NCI-H2171 (cell line): ENCODE data around the gene MAN1A1.

ENCODE experiments used
- DNase-seq: peaks from one replicate; lab custom pipeline; 2025; lab: John Stamatoyannopoulos, UW

The MAN1A1 gene

DNA sequence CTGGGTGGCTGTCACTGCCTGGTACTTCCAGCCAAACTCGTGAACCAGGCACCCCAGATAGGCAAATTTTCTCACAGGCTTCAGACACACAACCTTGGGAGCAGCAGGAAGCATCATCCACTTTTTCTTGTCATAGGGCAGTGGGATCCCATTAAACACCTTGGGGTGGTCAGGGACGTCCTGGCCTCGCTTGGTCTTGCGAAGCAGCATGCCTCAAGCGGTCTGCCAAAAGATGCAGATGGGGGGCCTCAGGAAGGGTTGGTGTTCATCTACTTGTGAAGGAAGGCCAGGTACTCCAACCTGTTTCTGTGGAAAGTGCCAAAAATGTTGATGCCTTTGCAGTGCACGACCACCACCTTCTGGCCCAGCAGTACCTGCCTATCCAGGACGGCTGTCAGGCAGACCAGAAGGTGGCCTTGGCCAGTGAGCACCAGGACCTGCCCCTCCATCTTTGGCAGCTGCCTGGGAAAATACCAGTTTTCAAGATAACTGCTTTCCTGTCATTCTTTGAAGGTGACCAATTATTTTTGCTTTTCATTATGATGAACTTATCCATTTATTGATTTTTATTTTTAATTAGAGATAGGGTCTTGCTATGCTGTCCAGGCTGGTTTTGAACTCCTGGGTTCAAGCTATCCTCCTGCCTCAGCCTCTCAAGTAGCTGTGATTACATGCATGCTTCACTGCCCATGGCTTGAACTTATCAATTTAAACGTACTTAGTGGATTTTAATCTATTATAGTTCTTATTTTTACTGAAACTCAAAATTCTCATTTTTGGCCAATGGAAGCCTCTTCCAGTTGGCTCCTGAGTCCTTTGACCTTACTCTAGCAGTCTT is 80.1 kb downstream of the MAN1A1 start:
- DNase-seq = no peak

GRCh38 chr6:119267126-119267905 is 82.2 kb downstream of the MAN1A1 start:
- no peak for DNase-seq

DNA sequence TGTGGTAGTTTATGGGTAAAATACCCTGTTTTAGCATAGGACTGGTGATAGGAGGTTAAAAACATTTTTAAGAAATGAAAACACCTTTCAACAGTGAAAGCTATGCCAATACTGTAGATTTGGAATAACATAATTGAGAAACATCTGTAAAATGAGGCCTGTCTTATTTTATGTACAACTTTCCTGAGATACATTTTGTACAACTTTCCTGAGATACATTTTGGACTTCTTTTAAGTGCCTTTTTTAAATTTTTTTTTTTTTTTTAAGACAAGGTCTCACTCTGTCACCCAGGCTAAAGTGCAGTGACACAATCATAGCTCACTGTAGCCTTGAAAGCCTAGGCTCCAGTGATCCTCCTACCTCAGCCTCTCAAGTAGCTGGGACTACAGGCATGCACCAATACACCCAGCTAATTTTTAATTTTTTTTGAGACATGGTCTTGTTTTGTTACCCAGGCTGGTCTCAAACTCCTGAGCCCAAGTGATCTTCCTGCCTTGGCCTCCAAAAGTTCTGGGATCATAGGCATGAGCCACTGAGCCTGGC is 84.6 kb downstream of the MAN1A1 start:
- DNase-seq = no peak

- DNase-seq = no peak
Measured at GRCh38 chr6:119262612-119263011, 86.9 kb downstream of the MAN1A1 start.

- DNase-seq = peak; percentile 12
Measured at GRCh38 chr6:119261944-119262284, 87.6 kb downstream of the MAN1A1 start.

DNA sequence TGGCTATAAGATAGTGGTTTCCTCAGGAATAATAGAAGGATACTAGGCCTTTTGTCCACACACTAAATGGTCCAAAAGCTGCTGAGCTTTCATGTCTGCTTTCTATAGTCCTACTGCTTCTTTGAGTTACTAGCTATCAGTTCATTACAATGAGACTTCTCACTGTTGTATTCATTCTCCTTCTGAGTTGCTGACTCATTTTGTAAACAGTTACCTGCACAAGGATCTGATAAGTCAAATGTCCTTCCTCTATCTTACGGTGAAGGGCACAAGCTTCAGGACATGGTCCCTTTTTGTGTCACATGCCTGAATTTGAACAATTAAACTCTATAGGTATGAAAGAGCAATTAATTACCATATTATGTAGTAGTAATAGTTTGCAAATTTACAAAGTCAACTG is 90.5 kb downstream of the MAN1A1 start:
- DNase-seq = no peak

GRCh38 chr6:119257726-119258125 is 91.8 kb downstream of the MAN1A1 start:
- DNase-seq = no peak

DNA sequence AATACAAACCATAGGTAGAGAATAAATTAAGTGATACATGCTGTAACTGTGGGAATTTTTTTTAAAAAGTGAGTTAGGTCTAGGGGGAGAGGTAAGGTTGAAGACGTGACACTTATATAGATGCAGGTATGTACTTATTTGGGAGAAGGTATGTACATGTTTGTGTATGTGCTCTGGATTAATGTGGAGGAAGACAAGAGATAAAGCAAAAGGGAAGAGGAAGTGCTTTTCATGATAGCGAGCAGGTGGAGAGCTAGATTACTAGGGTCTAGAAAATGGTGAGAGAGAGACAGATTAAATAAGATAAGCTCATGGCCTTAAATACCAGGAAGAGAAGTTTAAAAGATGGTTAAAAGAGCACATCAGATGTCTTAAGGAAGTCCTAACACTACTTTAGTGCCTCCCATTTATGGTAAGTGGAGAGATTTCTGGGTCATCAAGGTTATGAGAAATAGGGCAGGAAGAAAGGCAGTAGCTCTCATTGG is 92.5 kb downstream of the MAN1A1 start:
- no peak for DNase-seq

- DNase-seq = no peak
Measured at GRCh38 chr6:119256392-119256791, 93.2 kb downstream of the MAN1A1 start.

- DNase-seq = no peak
Measured at GRCh38 chr6:119255492-119255891, 94.1 kb downstream of the MAN1A1 start.

DNA sequence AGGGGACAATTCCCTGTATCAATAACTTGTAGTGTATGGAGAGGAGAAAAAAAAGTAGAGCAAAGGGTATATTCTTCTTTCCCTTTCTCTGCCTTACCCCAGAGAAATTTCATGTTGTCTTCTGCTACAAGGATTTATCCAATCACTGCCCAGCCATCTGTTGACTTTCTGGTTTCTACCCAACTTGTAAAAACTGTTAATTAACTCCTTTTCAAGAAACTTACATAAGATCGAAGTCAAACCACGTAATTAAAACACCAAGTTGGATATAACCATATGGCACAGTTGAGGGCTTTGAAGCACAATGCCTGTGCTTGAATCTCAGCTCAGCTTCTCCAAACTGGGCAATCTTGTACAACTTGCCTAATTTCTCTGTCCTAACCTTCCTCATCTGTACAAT is 99.5 kb downstream of the MAN1A1 start:
- peak; percentile 25 for DNase-seq

DNA sequence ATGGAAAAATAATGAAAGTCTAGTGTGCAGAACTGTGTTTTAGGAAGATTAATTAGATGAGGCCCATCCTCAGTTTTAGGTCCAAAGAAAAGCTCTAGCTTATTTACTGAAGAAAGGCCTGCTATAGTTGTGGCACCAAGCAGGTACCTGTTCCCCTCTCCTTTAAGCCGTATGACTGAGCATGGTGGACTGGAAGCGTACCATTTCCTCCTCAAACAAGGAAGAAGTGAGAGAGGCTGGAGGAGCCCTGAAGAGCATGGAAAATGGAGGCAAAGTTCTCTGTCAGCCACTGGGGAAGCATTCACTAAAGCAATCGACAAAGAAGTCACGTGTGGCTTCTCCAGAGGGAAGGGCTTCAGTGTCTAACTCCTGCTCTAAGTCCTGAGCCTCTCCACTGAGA is 100.2 kb downstream of the MAN1A1 start:
- DNase-seq = no peak

DNA sequence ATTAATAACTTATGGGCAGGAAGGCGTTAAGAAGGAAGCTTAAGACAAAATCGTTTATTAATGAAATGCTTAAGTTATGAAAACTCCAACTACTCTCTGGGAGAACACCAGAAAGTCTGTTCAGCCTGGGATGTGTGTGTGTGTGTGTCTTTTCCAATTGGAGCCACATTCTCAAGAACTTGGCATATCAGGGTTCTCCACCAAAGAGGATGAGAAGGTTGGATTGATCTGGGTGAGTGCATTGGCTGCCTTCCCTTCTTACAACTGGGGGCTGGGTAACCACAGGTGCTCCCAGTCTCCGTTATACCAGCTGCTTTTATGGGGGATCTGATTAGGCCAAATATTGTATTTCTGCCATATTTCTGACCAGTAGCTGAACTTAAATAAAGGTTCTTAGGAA is 102.1 kb downstream of the MAN1A1 start:
- no peak for DNase-seq

- no peak for DNase-seq
Measured at GRCh38 chr6:119243657-119244056, 105.9 kb downstream of the MAN1A1 start.

DNA sequence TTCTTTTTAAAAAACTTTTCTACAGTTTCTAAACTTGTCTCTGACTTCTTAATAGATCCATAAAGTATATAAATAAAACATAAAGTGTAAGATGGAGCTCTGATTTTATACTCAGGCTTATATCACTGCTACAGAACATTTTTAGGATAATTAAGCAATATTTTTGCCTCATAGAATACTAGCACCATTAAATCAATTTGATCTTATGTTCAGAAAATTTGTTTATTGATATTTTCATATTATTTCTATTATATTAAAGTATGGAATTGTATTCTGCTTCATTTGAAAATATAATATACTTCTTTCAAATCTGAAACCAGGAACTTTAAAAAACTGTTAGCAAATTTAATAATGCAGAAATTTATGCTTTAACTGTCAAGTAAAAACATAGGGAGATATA is 106.5 kb downstream of the MAN1A1 start:
- DNase-seq = no peak

DNA sequence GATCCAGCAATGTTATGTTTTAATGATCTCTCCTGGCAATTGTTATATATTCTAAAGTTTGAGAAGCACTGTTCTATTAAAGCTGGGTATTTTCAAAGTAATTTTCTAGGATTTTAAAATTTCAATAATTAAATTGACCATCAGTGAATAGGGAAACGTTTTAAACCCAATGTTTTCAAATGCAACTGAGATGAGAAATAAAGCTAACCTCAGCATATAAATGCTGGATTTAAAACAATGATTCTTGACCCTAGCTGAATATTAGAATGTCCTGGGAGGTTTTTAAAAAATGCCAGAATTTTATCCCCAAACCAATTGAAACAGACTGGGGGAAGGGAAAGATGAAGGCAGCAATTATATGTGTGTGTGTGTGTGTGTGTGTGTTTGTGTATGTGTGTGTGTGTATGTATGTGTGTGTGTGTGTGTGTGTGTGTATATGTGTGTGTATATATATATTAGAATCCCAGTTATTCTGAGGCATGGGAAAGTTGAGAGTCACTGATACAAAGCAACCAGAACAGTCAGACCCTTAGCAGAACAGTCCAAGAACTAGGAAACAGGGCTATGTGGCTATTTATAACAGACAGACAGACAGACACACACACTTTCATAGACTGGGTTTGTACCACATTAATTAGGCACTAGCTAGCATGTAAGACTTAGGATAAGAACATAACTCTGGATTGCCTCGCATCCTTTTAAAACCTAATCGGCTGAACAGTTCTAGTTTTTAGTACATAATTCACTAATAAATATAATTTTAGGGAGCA is 107.8 kb downstream of the MAN1A1 start:
- no peak for DNase-seq

GRCh38 chr6:119241111-119241465 is 108.5 kb downstream of the MAN1A1 start:
- DNase-seq = no peak

GRCh38 chr6:119240257-119241110 is 109.1 kb downstream of the MAN1A1 start:
- no peak for DNase-seq

GRCh38 chr6:119237177-119237715 is 112.3 kb downstream of the MAN1A1 start:
- DNase-seq = no peak

- no peak for DNase-seq
Measured at GRCh38 chr6:119234941-119235340, 114.6 kb downstream of the MAN1A1 start.

DNA sequence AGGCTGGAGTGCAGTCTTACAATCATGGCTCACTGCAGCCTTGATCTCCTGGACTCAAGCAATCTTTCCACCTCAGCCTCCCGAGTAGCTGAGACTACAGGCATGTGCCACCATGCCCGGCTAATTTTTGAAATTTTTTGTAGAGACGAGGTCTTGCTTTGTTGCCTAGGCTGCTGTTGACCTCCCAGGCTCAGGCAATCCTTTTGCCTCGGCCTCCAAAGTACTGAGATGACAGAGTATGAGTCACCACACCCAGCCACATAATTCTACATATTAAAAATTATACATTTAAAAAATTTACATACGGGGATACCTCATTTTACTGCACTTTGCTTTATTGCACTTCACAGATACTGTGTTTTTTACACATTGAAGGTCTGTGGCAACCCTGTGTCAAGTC is 115.1 kb downstream of the MAN1A1 start:
- DNase-seq = no peak
